Globus pallidus (tissue), 1 donor: ENCODE data around the gene EFNB3.

Experiments used
- DNase-seq: peaks from one replicate; pipeline ENCODE4 v3.0.0-alpha.2; 2015; ENCODE audit warnings: low spot score

The EFNB3 gene, protein sequence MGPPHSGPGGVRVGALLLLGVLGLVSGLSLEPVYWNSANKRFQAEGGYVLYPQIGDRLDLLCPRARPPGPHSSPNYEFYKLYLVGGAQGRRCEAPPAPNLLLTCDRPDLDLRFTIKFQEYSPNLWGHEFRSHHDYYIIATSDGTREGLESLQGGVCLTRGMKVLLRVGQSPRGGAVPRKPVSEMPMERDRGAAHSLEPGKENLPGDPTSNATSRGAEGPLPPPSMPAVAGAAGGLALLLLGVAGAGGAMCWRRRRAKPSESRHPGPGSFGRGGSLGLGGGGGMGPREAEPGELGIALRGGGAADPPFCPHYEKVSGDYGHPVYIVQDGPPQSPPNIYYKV

DNA sequence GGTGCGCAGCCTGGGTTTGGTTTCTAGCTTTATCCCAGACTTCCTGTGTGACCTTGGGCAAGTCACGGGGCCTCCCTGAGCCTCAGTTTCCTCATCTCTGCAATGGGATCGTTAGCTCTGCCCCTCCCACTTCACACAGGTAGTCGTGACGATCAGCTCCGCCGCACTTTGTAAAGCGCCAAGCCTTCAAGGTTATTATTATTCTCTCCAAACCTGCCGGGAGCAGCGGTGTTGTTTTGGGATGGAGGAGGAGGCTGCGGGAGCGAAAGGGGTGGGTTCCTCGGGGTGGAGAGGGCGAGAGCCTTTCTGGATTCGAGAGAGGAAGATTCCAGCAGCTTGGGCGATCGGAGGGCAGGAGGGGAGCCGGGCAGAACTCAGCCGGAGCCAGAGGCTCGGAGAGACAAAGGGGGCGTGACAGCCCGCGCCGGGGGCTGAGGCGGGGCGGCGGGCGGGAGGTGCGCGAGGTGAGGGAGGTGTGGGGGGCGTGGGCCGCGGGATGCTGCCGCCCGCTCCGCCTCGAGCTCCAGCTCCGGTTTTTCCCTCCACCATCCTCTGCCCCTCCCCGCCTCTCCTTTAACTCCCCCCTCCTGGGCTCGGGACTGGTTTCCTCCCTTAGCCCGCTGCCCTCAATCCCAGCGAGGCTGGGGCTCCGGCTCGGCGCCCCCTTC lies at the start of gene EFNB3:
TSS of gene EFNB3 (plus strand) at position 602 of the 668 bp plus-strand sequence. CDS start 397 bp downstream, outside the sequence.
- no peak for DNase-seq

DNA sequence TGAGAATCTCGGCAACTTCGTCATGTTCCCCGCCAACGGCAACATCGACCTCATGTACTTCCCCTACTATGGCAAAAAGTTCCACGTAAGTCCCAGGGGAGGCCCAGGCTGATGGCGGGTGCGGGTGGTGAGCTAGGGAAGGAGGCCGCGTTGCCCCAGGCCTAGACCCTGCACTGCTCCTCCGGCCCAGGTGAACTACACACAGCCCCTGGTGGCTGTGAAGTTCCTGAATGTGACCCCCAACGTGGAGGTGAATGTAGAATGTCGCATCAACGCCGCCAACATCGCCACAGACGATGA lies 49.5 kb upstream of the EFNB3 start:
- DNase-seq = no peak

DNA sequence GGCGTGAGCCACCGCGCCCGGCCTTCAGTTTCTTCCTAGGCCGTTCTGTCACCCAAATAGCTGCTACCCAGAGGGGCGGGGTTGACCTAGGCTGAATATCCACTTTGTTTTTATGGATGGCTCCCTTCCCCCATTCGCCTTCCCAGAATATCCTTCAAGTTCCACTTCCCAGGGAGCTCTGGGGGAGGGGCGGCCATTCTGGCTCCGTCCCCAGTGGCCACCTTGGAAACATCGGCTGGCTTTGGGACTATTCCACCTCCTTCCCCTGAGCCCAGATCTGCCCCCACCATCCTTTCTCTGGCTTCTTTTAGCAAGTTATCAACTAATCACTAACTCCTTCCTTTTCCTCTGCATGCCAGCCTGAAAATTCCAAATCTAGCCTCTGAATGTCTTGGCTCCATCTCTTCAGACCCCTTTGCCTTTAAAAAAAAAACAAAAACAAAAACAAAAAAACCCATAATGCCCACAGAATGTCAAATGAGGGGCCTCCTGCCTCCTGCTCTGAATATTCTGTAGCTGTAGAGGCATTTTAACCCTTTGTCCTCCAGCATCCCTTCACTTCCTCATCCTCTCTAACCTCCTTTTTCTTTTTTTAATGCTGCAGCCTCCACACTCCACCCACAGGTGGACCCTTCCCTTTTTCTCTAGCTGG lies 47.9 kb upstream of the EFNB3 start:
- peak; percentile 74 for DNase-seq

DNA sequence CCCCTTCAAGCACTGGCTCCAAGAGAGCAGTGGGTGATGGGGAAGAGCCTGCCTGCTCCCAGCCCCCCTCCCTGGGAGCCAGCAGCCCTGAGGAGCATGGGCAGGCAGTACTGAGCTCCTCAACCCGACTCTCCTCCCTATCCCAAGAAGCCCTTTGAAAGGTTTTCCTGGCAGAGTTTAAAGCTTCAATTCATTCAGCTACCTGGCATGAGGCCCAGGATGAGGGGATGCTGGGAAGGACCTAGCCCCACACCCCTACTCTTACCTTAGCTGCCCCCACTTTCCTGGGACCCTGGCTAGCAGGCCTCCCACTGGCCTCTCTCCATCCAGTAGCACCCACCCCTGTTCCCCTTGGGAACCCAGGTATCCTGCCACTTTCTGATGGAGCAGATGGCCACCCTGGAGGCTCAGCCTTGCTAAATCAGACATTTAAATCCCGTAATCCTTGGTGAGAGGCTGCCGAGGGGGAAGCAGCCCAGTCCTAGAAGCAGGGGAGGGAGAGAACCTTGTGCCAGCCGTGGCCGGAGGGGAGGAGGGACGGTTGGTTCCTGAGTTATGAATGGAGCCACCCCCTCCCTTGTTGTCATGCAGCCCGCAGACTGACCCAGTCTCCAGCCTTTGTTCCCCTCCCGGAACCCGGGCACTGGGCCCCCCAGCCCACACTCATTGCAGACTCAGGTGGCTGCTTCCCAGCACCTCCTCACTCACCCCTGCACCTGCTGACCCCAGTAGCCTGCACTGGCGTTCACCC lies 37.2 kb upstream of the EFNB3 start:
- peak; percentile 76 for DNase-seq

DNA sequence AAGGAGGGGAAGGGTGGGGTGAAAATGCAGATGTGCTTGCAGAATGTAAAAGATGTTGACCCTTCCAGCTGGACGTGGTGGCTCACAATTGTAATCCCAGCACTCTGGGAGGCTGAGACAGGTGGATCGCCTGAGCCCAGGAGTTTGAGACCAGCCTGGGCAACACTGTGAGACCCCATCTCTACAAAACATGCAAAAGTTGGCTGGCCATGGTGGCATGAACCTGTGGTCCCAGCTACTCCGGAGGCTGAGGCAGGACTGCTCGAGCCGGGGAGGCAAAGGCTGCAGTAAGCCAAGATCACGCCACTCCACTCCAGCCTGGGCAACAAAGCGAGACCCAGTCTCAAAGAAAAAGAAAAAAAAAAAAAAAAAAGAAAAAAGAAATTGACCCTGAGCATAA lies 36.5 kb upstream of the EFNB3 start:
- DNase-seq = no peak

DNA sequence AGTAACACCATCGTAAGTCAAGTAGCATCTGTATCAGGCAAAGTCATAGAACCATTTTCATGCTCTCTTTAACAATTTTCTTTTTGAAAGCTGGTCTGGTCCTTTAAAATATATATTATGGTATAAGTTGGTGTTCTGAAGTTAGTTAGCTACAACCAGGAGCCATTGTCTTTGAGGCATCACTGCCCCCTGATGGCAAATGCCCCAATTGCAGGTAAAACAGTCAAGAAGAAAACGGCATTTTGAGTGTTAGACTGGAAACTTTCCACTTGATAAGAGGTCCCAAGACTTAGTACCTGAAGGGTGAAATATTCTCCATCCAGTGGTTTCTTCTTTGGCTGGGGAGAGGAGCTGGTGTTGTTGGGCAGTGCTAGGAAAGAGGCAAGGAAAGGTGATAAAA lies 31.8 kb upstream of the EFNB3 start:
- no peak for DNase-seq

DNA sequence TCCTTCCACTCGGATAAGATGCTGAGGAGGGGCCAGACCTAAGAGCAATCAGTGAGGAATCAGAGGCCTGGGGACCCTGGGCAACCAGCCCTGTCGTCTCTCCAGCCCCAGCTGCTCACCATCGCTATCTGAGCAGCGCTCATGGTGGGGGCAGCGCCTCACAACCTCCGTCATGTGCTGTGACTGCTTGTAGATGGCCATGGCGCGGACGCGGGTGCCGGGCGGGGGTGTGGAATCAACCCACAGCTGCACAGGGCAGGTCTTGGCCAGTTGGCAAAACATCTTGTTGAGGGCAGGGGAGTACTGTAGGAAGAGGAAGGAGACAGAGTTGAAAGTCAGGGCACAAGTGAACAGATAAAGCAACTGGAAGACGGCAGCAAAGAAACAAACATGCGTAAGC lies 30.1 kb upstream of the EFNB3 start:
- no peak for DNase-seq

DNA sequence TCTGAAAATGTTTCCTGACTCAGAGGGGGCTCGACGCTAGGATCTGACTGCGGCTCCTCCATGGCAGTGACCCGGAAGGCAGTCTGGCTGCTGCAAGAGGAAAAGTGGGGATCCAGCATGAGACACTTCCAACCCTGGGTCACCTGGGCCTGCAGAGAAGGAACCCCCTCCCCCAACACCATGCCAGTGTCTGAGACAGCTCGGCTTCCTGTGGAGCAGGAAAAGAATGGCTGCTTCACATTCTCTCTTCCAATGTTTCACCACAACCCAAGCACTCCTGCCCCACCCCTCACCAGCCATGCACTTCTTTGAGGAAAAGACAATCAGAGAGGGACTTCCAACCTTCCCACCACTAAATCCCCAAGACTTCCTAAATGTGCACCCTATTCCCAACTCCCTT lies 28.5 kb upstream of the EFNB3 start:
- no peak for DNase-seq

DNA sequence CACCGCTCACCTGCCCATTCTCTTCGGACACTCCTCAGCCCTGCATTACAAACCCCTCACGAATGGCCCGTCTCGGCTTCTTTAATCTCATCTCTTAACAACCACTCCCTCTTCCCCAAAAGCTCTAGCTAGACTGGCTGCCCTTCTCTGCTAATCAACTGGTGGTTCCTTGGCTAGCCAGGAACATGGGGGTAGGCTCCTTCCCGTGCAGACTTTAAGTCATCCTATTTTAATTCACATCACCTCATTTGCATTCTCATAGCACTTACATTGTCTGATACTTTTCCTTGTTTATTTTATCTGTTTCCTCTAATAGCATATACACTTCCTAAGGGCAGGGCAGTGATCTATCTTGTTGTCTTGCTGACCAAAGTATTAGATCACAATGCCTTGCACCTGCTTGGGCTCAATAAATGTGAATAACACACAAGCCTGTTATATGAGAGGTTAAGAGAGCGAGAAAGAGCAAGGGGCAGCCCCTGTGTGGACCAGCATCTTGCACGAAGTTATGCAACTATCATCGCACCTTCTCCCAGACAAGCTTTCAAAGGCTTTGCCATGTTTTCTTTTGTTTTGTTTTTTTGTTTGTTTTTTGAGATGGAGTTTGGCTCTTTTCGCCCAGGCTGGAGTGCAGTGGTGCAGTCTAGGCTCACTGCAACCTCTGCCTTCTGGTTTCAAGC lies 27.5 kb upstream of the EFNB3 start:
- DNase-seq = no peak

DNA sequence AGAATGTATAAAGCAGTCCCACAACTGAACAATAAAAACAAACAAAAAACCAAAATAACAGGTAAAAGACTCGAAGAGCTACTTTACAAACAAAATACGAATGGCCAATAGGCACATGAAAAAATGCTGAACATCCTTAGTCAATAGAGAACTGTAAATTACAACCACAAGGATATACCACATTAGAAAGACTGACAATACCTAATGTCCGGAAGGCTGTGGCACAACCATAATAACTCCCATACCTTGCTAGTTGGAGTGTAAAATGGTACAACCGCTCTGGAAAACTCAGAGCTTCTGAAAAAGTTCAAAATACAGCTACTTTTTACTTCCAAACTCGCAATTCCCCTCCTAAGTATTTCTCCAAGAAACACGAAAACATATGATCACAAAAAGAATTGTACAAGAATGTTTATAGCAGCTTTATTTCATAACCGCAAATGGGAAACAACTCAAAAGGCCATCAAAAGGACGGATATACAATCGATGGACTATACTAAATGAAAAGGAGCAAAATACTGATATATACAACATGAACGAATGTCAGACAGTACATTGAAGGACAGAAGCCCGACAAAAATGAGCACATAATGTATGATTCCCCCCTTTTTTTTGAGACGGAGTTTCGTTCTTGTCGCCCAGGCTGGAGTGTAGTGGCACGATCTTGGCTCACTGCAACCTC lies 20.0 kb upstream of the EFNB3 start:
- DNase-seq = no peak

DNA sequence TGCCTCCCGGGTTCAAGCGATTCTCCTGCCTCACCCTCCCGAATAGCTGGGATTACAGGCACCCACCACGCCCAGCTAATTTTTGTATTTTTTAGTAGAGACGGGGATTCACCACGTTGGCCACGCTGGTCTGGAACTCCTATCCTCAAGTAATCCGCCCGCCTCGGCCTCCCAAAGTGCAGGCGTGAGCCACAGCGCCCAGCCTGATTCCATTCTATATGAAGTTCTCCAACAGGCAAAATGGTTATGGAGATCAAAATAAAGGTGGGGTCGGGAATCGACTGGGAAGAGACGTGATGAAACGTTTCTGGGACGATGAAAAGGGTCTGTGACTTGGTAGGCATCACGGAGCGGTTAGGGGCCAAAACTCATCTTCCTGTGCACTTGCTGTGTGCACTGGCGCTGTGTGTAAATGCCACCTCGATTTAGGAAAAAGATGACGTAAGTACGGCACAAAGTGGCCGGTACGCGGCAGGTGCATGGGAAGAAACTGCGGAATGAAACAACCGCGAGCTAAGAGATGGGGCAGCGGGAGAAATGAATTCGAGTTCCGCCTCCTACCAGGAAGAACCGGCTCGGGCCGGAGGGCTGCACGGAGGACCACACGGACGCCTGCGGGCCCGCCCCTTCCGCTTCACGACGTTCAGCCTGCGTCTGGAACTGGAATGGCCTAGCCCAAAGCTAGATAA lies 19.3 kb upstream of the EFNB3 start:
- peak; percentile 97 for DNase-seq

DNA sequence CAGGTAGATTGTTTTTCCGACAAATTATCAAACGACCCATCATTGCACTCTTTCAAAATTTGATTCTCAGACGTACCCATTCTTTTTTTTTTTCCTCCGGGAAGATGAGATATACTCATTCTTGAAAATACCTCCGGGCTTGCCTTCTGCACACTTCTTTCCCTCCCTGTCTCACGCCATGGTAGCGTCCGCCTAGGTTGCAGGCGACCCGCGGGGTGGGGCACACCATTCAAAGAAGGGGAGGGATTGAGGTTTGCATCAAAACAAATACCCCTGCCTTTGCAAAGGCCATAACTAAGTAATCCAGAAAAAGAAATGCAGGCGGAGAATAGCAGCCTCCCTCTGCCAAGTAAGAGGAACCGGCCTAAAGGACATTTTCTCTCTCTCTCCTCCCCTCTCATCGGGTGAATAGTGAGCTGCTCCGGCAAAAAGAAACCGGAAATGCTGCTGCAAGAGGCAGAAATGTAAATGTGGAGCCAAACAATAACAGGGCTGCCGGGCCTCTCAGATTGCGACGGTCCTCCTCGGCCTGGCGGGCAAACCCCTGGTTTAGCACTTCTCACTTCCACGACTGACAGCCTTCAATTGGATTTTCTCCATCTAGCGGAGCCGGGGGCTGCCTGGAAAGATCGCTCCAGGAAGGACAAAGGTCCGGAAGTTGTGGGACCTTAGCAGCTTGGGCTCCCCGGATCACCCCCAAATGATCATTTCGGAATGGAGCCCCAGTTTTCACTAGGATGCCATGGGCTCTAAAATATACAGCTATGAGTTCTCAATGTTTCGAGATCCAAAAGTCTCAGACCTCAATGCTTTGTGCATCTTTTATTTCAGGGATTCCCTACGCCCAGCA lies 18.6 kb upstream of the EFNB3 start:
- DNase-seq = peak; percentile 90

DNA sequence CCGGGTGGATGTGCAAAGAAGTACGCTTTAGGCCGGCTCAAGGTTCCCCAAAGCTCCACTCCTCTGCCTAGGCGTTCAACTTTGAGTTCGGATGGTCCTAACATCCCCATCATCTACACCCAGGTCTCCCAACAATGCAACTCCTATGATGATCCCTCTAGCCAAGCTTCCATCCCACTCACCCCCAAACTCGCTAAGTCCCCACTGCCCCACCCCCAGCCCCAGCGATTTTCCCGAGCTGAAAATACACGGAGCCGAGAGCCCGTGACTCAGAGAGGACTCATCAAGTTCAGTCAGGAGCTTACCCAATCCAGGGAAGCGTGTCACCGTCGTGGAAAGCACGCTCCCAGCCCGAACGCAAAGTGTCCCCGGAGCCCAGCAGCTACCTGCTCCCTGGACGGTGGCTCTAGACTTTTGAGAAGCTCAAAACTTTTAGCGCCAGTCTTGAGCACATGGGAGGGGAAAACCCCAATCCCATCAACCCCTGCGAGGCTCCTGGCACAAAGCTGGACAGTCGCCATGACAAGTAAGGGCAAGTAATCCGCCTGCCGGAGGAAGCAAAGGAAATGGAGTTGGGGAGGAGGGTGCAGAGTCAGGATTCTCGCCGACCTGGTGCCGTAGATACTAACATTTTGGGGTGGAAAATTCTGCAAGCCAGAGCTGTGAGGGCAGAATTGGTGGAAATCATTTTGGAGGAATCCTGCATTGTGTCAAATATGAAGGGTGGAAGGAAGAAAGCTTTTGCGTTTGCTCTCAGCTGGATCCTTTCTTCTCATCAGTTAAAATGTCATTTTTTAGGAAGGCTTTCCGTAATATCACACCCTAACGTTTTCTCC lies 17.7 kb upstream of the EFNB3 start, which contains the start of gene TP53:
TSS of gene TP53 (minus strand) at position 419 of the 836 bp plus-strand sequence. CDS start 10,896 bp downstream, outside the sequence.
- peak; percentile 94 for DNase-seq

DNA sequence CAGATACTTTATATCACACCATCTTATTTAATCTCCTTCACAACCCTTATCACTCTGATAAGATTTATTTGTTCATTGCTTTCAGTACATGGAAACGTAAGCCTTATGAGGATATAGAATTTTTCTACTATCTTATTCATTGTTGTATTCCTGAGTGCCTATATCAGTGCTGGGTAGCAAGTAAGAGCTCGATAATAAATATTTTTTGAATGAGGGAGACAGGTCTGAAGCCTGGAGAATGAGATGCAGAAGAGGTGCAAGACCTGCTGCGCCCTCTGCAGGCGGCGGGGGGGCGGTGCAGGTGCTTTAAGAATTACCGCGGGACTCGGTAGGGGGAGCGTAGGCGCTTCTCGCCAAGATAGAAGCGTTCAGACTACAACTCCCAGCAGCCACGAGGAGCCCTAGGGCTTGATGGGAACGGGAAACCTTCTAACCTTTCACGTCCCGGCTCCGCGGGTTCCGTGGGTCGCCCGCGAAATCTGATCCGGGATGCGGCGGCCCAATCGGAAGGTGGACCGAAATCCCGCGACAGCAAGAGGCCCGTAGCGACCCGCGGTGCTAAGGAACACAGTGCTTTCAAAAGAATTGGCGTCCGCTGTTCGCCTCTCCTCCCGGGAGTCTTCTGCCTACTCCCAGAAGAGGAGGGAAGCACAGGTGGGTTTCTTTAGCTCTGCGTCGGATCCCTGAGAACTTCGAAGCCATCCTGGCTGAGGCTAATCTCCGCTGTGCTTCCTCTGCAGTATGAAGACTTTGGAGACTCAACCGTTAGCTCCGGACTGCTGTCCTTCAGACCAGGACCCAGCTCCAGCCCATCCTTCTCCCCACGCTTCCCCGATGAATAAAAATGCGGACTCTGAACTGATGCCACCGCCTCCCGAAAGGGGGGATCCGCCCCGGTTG lies 16.8 kb upstream of the EFNB3 start, which contains the start of gene WRAP53:
TSS of gene WRAP53 (plus strand) at position 570 of the 900 bp plus-strand sequence. CDS start at position 742, 172 bp downstream.
- peak; percentile 98 for DNase-seq

DNA sequence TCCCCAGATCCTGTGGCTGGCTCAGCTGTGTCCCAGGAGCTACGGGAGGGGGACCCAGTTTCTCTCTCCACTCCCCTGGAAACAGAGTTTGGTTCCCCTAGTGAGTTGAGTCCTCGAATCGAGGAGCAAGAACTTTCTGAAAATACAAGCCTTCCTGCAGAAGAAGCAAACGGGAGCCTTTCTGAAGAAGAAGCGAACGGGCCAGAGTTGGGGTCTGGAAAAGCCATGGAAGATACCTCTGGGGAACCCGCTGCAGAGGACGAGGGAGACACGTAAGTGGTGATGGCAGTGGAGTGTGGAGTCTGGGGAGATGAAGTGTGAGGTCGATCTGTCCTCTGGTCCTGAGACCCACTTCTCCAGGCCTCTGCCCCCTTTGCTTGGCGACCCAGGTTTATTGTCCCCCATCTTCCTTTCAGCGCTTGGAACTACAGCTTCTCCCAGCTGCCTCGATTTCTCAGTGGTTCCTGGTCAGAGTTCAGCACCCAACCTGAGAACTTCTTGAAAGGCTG lies 16.1 kb upstream of the EFNB3 start:
- DNase-seq = no peak

DNA sequence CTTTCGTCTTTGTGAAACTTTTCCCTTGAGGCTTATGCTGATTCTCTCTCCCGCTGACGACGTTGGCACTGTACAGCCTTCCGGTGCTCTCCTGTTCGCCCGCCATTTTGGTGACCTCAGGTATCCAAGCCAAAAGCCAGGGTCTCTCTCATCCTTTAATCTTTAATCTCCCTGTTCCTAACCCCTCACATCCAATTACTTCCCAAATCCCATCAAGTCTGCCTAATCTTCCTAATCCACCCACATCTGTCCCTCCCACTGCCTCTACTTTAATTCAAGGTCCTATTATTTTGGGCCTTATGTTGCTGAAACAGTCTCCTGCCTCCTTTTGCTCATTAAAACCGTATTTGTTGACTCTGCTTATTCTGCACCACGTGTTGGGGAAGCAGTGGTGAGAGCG lies 9.4 kb upstream of the EFNB3 start:
- no peak for DNase-seq

DNA sequence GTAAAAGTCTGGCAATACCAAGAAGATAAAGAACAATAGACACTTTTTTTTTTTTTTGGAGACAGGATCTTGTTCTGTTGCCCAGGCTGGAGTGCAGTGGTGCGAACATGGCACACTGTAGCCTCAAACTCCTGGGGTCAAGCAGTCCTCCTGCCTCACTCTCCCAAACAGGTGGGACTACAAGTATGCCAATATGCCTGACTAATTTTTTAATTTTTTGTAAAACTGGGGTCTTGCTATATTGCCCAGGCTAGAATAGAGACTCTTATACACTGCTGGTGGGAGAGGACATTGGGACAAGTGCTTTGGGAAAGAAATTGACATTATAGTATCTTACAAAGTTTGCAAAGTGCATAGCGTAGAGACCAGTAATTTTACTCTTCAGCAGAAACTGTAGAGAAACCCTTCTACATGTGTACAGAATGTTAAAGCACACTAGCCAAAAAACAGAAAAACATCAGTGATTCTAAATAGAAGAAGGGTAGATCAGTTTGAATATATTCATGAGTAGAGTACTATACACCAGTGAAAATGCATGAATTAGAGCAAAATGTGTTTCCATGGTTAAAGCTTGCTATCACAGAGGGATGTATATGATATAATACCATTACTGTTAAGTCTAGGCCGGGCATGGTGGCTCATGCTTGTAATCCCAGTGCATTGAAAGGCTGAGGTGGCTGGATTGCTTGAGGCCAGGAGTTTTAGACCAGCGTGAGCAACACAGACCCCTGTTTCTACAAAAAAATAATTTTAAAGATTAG lies 7.0 kb upstream of the EFNB3 start:
- DNase-seq = no peak
